IMR-90 (cell line): ENCODE measurements around the gene NDUFA13.

Source experiments
- CTCF ChIP-seq: conservative IDR thresholded peaks from 2 replicates; pipeline ENCODE4 v1.5.1; 2012; ENCODE audit warnings: mild to moderate bottlenecking, low read depth, low read length, improper control_type of control experiment
- FOS ChIP-seq: fragments of 150-350 bp; IDR thresholded peaks from 2 replicates; pipeline ENCODE4 v1.6.1; 2016; ENCODE audit warnings: low read depth, low read length
- POLR2A ChIP-seq: IDR thresholded peaks from 2 replicates; pipeline ENCODE4 v1.6.1; 2012; ENCODE audit warnings: mild to moderate bottlenecking, low read depth, low read length
- SMC3 ChIP-seq: fragments of 150-350 bp; IDR thresholded peaks from 2 replicates; pipeline ENCODE4 v1.6.1; 2016; ENCODE audit warnings: low read depth, mild to moderate bottlenecking, antibody characterized with exemption, low read length, moderate library complexity

DNA sequence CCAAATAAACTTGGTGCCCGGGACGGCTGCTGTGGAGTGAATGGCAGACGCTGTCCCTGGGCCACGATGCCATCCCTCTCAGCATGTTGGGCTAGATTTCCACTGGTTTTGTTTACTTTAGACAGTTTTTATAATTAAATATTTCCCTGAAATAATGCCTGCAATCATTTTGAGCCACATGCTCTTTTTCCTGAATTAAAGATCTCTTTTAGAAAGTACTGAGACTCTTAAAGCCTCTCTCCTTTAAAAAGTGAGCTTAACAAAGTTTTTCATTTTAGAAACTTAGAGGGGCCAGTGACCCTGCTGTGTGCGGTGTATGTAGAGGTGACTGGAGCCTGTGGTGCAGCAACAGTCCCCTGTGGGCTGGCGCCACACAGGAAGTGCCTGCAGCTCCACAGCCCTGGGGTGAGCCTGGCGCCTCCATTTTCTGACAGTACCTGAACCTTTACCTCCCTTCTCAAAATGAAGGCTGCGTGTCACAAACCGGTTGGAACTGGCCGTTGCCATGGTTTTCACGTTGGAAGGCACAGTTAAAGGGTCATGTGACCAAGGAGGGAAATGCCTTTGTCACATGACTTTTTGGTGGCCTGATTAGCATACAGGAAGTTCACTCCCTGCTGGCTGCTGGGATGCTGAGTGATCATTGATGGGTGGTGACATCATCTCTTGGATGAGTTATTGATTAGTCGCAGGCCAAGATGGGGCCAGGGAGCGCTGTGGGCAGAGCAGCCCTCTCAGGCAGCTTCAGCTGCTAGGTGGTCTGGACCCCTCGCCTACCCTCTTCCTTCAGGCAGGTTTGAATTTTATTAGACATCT, 26.9 kb upstream of the NDUFA13 start:
- TF ChIP-seq SMC3 (no peak), CTCF (no peak), FOS (peak; percentile 39; the same call in 1 of the 2 replicates), POLR2A (peak; percentile 24; the same call in 1 of the 2 replicates)
